HepG2 (cell line): ENCODE results near the gene RBM47. TPM values are rescaled to one million over a fixed set of nuclear protein-coding genes. Genes with fewer than 3 reads are reported as not detected.
A peak's percentile ranks its signal among the peaks of the same experiment; 100 is the strongest.

ENCODE experiments used
- ARNT2 ChIP-seq: sonication (generic); formaldehyde crosslinking; IDR thresholded peaks from 2 replicates; pipeline ENCODE4 v1.8.0; 2022; ENCODE audit warnings: mild to moderate bottlenecking, low read depth, missing genetic modification reagents, moderate library complexity
- E2F2 ChIP-seq: sonication (generic); formaldehyde crosslinking; IDR thresholded peaks from 2 replicates; pipeline ENCODE4 v1.4.0; 2020; ENCODE audit warnings: missing genetic modification reagents, borderline replicate concordance
- ESRRA ChIP-seq: sonication (generic); formaldehyde crosslinking; IDR thresholded peaks from 2 replicates; pipeline ENCODE4 v1.5.1; 2020; ENCODE audit warnings: mild to moderate bottlenecking, low read depth, missing genetic modification reagents
- FOXM1 ChIP-seq: sonication (generic); formaldehyde crosslinking; IDR thresholded peaks from 2 replicates; pipeline ENCODE4 v1.5.0; 2020; ENCODE audit warnings: missing genetic modification reagents
- HDAC2 ChIP-seq: sonication (generic); formaldehyde crosslinking; IDR thresholded peaks from 2 replicates; pipeline ENCODE4 v1.4.0; 2020; ENCODE audit warnings: missing genetic modification reagents
- HMG20B ChIP-seq: conservative IDR thresholded peaks from 2 replicates; pipeline ENCODE4 v1.6.1; 2016; ENCODE audit warnings: missing genetic modification reagents, missing compliant biosample characterization
- KAT2B ChIP-seq: fragments of 150-350 bp; IDR thresholded peaks from 2 replicates; pipeline ENCODE4 v1.6.1; 2014; ENCODE audit warnings: low read depth, low read length, borderline replicate concordance
- KLF16 ChIP-seq, 2 experiments: sonication (generic) in 1 of 2; formaldehyde crosslinking in 1 of 2; IDR thresholded peaks; 2 replicates each; pipeline versions ENCODE4 v1.6.1 to v1.8.0; 2016 to 2023; ENCODE audit warnings: missing genetic modification reagents in 2 of 2, missing compliant biosample characterization in 1 of 2
- NFYB ChIP-seq: sonication (generic); formaldehyde crosslinking; IDR thresholded peaks from 2 replicates; pipeline ENCODE4 v1.4.0; 2020; ENCODE audit warnings: missing genetic modification reagents
- PPARG ChIP-seq: conservative IDR thresholded peaks from 2 replicates; pipeline ENCODE4 v1.6.1; 2016; ENCODE audit warnings: missing biosample characterization, missing genetic modification reagents
- RARA ChIP-seq: IDR thresholded peaks from 2 replicates; pipeline ENCODE4 v1.6.1; 2016; ENCODE audit warnings: missing genetic modification reagents, missing compliant biosample characterization
- SKIL ChIP-seq: sonication (generic); formaldehyde crosslinking; IDR thresholded peaks from 2 replicates; pipeline ENCODE4 v1.8.0; 2022; ENCODE audit warnings: missing genetic modification reagents, mild to moderate bottlenecking, moderate library complexity, borderline replicate concordance
- SUZ12 ChIP-seq: fragments of 150-350 bp; IDR thresholded peaks from 2 replicates; pipeline ENCODE4 v1.6.1; 2014; ENCODE audit warnings: low read depth, low read length
- ZNF446 ChIP-seq: sonication (generic); formaldehyde crosslinking; IDR thresholded peaks from 2 replicates; pipeline ENCODE4 v1.5.0; 2020; ENCODE audit warnings: mild to moderate bottlenecking, missing genetic modification reagents
- ZNF770 ChIP-seq: sonication (generic); formaldehyde crosslinking; IDR thresholded peaks from 2 replicates; pipeline ENCODE4 v1.5.0; 2020; ENCODE audit warnings: mild to moderate bottlenecking, missing genetic modification reagents
- ZSCAN5A ChIP-seq: sonication (generic); formaldehyde crosslinking; IDR thresholded peaks from 2 replicates; pipeline ENCODE4 v1.8.0; 2022; ENCODE audit warnings: mild to moderate bottlenecking, missing genetic modification reagents, borderline replicate concordance
- polyA plus RNA-seq, 8 experiments: library from polyadenylated mRNA; depleted of rRNA in 3 of 8; stranded (reverse) in 7 of 8; unstranded in 1 of 8; fragments of >200 nt; fragmentation: Illumina TruSeq in 4 of 8; extraction: Trizol in 4 of 8; gene quantifications; 2 replicates each; pipeline versions ENCODE4 v1.2.1 to v1.2.3, GENCODE V29; 2011 to 2016; ENCODE audit warnings: low read depth in 4 of 8, missing spikeins in 1 of 8, mixed read lengths in 1 of 8; ENCODE audit not compliant: insufficient read depth in 1 of 8
- total RNA-seq, 5 experiments: library from RNA; depleted of rRNA; stranded (reverse); fragments of >200 nt; fragmentation: Illumina TruSeq; extraction: Trizol; gene quantifications; 2 replicates each; pipeline ENCODE4 v1.2.3, GENCODE V29; 2016; ENCODE audit warnings: low read depth in 1 of 5

RBM47 gene
- total and polyA plus RNA-seq, 2 of the 13 experiments (the other 11 are each of a cell fraction or from before 2014, with no cell fraction given), result 1.2 to 2.5 TPM

- no peak for TF ChIP-seq E2F2
- no peak for TF ChIP-seq FOXM1
- TF ChIP-seq KLF16 (CRISPR knock-in tag; IDR thresholded peaks at IDR 0.05), result peak in 1 of 2 experiments; percentile 23; a peak in 1 of 4 replicates
- TF ChIP-seq ZSCAN5A (CRISPR knock-in tag), result peak; percentile 96
- TF ChIP-seq PPARG, result peak; percentile 73; the same call in 1 of the 2 replicates
- TF ChIP-seq NFYB (CRISPR knock-in tag), result no peak
- no peak for TF ChIP-seq KAT2B
- TF ChIP-seq SKIL (CRISPR knock-in tag), result no peak
- TF ChIP-seq ZNF770, result no peak
- TF ChIP-seq HMG20B (CRISPR knock-in tag), result 0 out of 2 replicates have a peak, but pooled peaks have one; percentile 46
- peak; percentile 69 for TF ChIP-seq RARA (CRISPR knock-in tag)
- TF ChIP-seq HDAC2 (CRISPR knock-in tag), result peak; percentile 62; the same call in 1 of the 2 replicates
- no peak for TF ChIP-seq ARNT2 (CRISPR knock-in tag)
- no peak for TF ChIP-seq ZNF446 (CRISPR knock-in tag)
- TF ChIP-seq ESRRA, result peak; percentile 72
- TF ChIP-seq SUZ12, result no peak
Measured at GRCh38 chr4:40418430-40419230, 211.0 kb downstream of the RBM47 start (continued).
